Trophoblast cell (in vitro differentiated cells and primary cell): ENCODE measurements around the gene S1PR5.
A peak's percentile ranks its signal among the peaks of the same experiment; 100 is the strongest.

Experiments
- DNase-seq, 2 donors: peaks; one replicate each; pipeline ENCODE4 v3.0.0-alpha.2; 2016
- H2AFZ ChIP-seq: 2 replicates; pipeline ENCODE4 v1.6.1; 2013; ENCODE audit warnings: low read length, moderate library complexity, mild to moderate bottlenecking; ENCODE audit not compliant: insufficient read depth, poor library complexity
- H2AK5ac ChIP-seq: 2 replicates; pipeline ENCODE4 v1.6.1; 2013; ENCODE audit warnings: mild to moderate bottlenecking, low read length
- H2BK120ac ChIP-seq: 2 replicates; pipeline ENCODE4 v1.6.1; 2013; ENCODE audit warnings: low read length, mild to moderate bottlenecking, moderate library complexity; ENCODE audit not compliant: insufficient read depth, poor library complexity
- H2BK12ac ChIP-seq: 2 replicates; pipeline ENCODE4 v1.6.1; 2013; ENCODE audit warnings: mild to moderate bottlenecking, low read length, moderate library complexity
- H2BK5ac ChIP-seq: 2 replicates; pipeline ENCODE4 v1.6.1; 2013; ENCODE audit warnings: low read length, low read depth, moderate library complexity, mild to moderate bottlenecking; ENCODE audit not compliant: poor library complexity
- H3K14ac ChIP-seq: 2 replicates; pipeline ENCODE4 v1.6.1; 2013; ENCODE audit warnings: mild to moderate bottlenecking, low read length
- H3K18ac ChIP-seq: 2 replicates; pipeline ENCODE4 v1.6.1; 2013; ENCODE audit warnings: mild to moderate bottlenecking, low read length
- H3K23ac ChIP-seq: 2 replicates; pipeline ENCODE4 v1.6.1; 2013; ENCODE audit warnings: low read length
- H3K27ac ChIP-seq: 2 replicates; pipeline ENCODE4 v1.5.1; 2013; ENCODE audit warnings: low read depth, mild to moderate bottlenecking, inconsistent platforms, low read length, moderate library complexity
- H3K27me3 ChIP-seq: 2 replicates; pipeline ENCODE4 v1.6.1; 2013; ENCODE audit warnings: inconsistent platforms, mild to moderate bottlenecking, low read length, moderate library complexity; ENCODE audit not compliant: insufficient read depth
- H3K36me3 ChIP-seq, 2 experiments: 1 replicate in 1 of 2; 2 replicates in 1 of 2; pipeline ENCODE4 v1.6.1; 2013; ENCODE audit warnings: low read length in 2 of 2, mild to moderate bottlenecking in 2 of 2, moderate library complexity in 1 of 2; ENCODE audit not compliant: insufficient read depth in 2 of 2, control insufficient read depth in 1 of 2
- H3K4ac ChIP-seq: 2 replicates; pipeline ENCODE4 v1.6.1; 2013; ENCODE audit warnings: low read depth, mild to moderate bottlenecking, low read length, moderate library complexity
- H3K4me1 ChIP-seq, 2 experiments: 1 replicate in 1 of 2; 2 replicates in 1 of 2; pipeline ENCODE4 v1.6.1; 2013; ENCODE audit warnings: low read length in 2 of 2, mild to moderate bottlenecking in 2 of 2, moderate library complexity in 1 of 2; ENCODE audit not compliant: insufficient read depth in 2 of 2, control insufficient read depth in 1 of 2
- H3K4me2 ChIP-seq: 2 replicates; pipeline ENCODE4 v1.6.1; 2013; ENCODE audit warnings: inconsistent platforms, mild to moderate bottlenecking, low read length, moderate library complexity
- H3K4me3 ChIP-seq: 2 replicates; pipeline ENCODE4 v1.5.1; 2013; ENCODE audit warnings: mild to moderate bottlenecking, low read depth, low read length, inconsistent platforms
- H3K79me1 ChIP-seq: one replicate; pipeline ENCODE4 v1.6.1; 2013; ENCODE audit warnings: low read length
- H3K79me2 ChIP-seq: 2 replicates; pipeline ENCODE4 v1.6.1; 2013; ENCODE audit warnings: low read length, mild to moderate bottlenecking; ENCODE audit not compliant: control insufficient read depth, insufficient read depth, poor library complexity
- H3K9ac ChIP-seq: 2 replicates; pipeline ENCODE4 v1.6.1; 2013; ENCODE audit warnings: mild to moderate bottlenecking, low read length
- H3K9me3 ChIP-seq: 2 replicates; pipeline ENCODE4 v1.6.1; 2013; ENCODE audit warnings: low read depth, mild to moderate bottlenecking, control low read depth, inconsistent platforms, low read length; ENCODE audit not compliant: insufficient read depth
- H4K12ac ChIP-seq: 2 replicates; pipeline ENCODE4 v1.6.1; 2013; ENCODE audit warnings: low read depth, mild to moderate bottlenecking, low read length, moderate library complexity
- H4K8ac ChIP-seq: 2 replicates; pipeline ENCODE4 v1.6.1; 2013; ENCODE audit warnings: low read depth, mild to moderate bottlenecking, low read length, moderate library complexity
- H4K91ac ChIP-seq: one replicate; pipeline ENCODE4 v1.6.1; 2013; ENCODE audit warnings: low read depth, mild to moderate bottlenecking, low read length, moderate library complexity
- WGBS: extraction: QIAGEN DNeasy Blood & Tissue Kit; methylation state at CpG from one replicate; pipeline ENCODE4 v1.1.7; 2013; ENCODE audit warnings: missing lambda C conversion rate; ENCODE audit not compliant: insufficient read length, insufficient coverage; ENCODE audit errors: extremely low coverage; 5-methylcytosine and 5-hydroxymethylcytosine counted together

Gene S1PR5

GRCh38 chr19:10500247-10500592 lies 17.0 kb downstream of the S1PR5 start:
- Histone ChIP-seq H2BK5ac (no peak overlapping the region), H3K4ac (peak overlapping the region; percentile 70), H4K12ac (peak overlapping the region; percentile 55), H2BK120ac (no peak overlapping the region), H3K36me3 (peaks cover 21 to 26% of the 10 kb centered on the region in 2 experiments), H4K91ac (no peak overlapping the region), H3K23ac (no peak overlapping the region), H3K4me1 (peaks cover 8 to 10% of the 10 kb centered on the region in 2 experiments), H2AFZ (no peak overlapping the region), H3K9me3 (peaks cover 3% of the 10 kb centered on the region), H3K4me2 (no peak overlapping the region), H3K27ac (no peak overlapping the region), H3K79me1 (peaks cover 17% of the 10 kb centered on the region), H3K9ac (no peak overlapping the region), H4K8ac (no peak overlapping the region), H2BK12ac (no peak overlapping the region), H3K14ac (no peak overlapping the region), H3K27me3 (no peaks in the 10 kb centered on the region), H3K18ac (peak overlapping the region; percentile 29), H3K79me2 (peaks cover 17% of the 10 kb centered on the region), H2AK5ac (no peak overlapping the region), H3K4me3 (no peak overlapping the region)
- no CpG with 5 or more reads among the region's 2 CpGs for WGBS
- DNase-seq: no peak

GRCh38 chr19:10499550-10500246 lies 17.5 kb downstream of the S1PR5 start:
- Histone ChIP-seq H3K4ac (peak overlapping the region; percentile 70), H3K36me3 (peaks cover 24 to 31% of the 10 kb centered on the region in 2 experiments), H3K4me2 (no peak overlapping the region), H2AK5ac (no peak overlapping the region), H4K8ac (no peak overlapping the region), H3K9ac (no peak overlapping the region), H3K18ac (no peak overlapping the region), H2BK120ac (no peak overlapping the region), H3K27ac (no peak overlapping the region), H4K91ac (no peak overlapping the region), H3K79me2 (peaks cover 17% of the 10 kb centered on the region), H2BK12ac (no peak overlapping the region), H3K4me3 (peak overlapping the region; percentile 15), H4K12ac (no peak overlapping the region), H3K14ac (no peak overlapping the region), H3K27me3 (no peaks in the 10 kb centered on the region), H3K23ac (no peak overlapping the region), H3K9me3 (peaks cover 3% of the 10 kb centered on the region), H2AFZ (no peak overlapping the region), H3K79me1 (peaks cover 17% of the 10 kb centered on the region), H3K4me1 (peaks cover 8 to 10% of the 10 kb centered on the region in 2 experiments), H2BK5ac (no peak overlapping the region)
- DNase-seq: no peak
- no CpG with 5 or more reads among the region's 24 CpGs for WGBS

GRCh38 chr19:10497371-10497770 lies 19.9 kb downstream of the S1PR5 start:
- no peak overlapping the region for H2BK120ac ChIP-seq
- no peak overlapping the region for H4K8ac ChIP-seq
- WGBS: no CpG with 5 or more reads among the region's 4 CpGs

GRCh38 chr19:10491472-10492047 lies 25.7 kb downstream of the S1PR5 start:
- Histone ChIP-seq H2BK5ac (no peak overlapping the region), H3K79me1 (no peaks in the 10 kb centered on the region)

More at GRCh38 chr19:10497371-10497770, 19.9 kb downstream of the S1PR5 start:
- Histone ChIP-seq H3K23ac (no peak overlapping the region), H3K79me1 (peaks cover 7% of the 10 kb centered on the region), H3K79me2 (peaks cover 10% of the 10 kb centered on the region), H3K18ac (no peak overlapping the region), H3K27ac (no peak overlapping the region), H4K91ac (no peak overlapping the region), H2BK12ac (no peak overlapping the region), H3K9ac (no peak overlapping the region), H3K14ac (no peak overlapping the region), H2BK5ac (no peak overlapping the region), H3K4ac (no peak overlapping the region), H3K4me1 (peaks cover 8% of the 10 kb centered on the region in 2 experiments), H3K9me3 (peaks cover 3% of the 10 kb centered on the region), H3K36me3 (peaks cover 31 to 36% of the 10 kb centered on the region in 2 experiments), H3K4me3 (no peak overlapping the region), H4K12ac (no peak overlapping the region), H2AFZ (no peak overlapping the region), H3K4me2 (no peak overlapping the region), H2AK5ac (no peak overlapping the region), H3K27me3 (no peaks in the 10 kb centered on the region)
- DNase-seq: no peak

More at GRCh38 chr19:10491472-10492047, 25.7 kb downstream of the S1PR5 start:
- no peak overlapping the region for H4K91ac ChIP-seq
- no peaks in the 10 kb centered on the region for H3K9me3 ChIP-seq
- no peaks in the 10 kb centered on the region for H3K4me1 ChIP-seq
- H3K14ac ChIP-seq: no peak overlapping the region
- H3K9ac ChIP-seq: no peak overlapping the region
- no CpG with 5 or more reads among the region's 43 CpGs for WGBS
- H2AFZ ChIP-seq: no peak overlapping the region
- H3K18ac ChIP-seq: no peak overlapping the region
- no peak overlapping the region for H4K12ac ChIP-seq
- no peak overlapping the region for H2BK120ac ChIP-seq
- no peak overlapping the region for H2BK12ac ChIP-seq
- H3K4ac ChIP-seq: no peak overlapping the region
- H3K4me3 ChIP-seq: no peak overlapping the region
- no peak overlapping the region for H3K23ac ChIP-seq
- H3K36me3 ChIP-seq: peaks cover 49 to 62% of the 10 kb centered on the region in 2 experiments
- no peak overlapping the region for H3K27ac ChIP-seq
- no peak for DNase-seq
- H3K79me2 ChIP-seq: no peaks in the 10 kb centered on the region
- H4K8ac ChIP-seq: no peak overlapping the region
- no peak overlapping the region for H2AK5ac ChIP-seq
- H3K4me2 ChIP-seq: no peak overlapping the region
- H3K27me3 ChIP-seq: no peaks in the 10 kb centered on the region
